Loucy (cell line): ENCODE data around the gene N4BP2L2.

Experiments
- EZH2phosphoT487 ChIP-seq: fragments of 200-600 bp; IDR thresholded peaks from 2 replicates; pipeline ENCODE4 v1.6.1; 2018; ENCODE audit warnings: antibody characterized with exemption, mild to moderate bottlenecking, moderate library complexity, borderline replicate concordance
- TF ChIP-seq, protein P1 (sequence below): fragments of 200-600 bp; sonication (generic); conservative IDR thresholded peaks from 2 replicates; pipeline ENCODE4 v1.5.1; 2014; ENCODE audit warnings: mild to moderate bottlenecking, antibody characterized with exemption, low read length

DNA sequence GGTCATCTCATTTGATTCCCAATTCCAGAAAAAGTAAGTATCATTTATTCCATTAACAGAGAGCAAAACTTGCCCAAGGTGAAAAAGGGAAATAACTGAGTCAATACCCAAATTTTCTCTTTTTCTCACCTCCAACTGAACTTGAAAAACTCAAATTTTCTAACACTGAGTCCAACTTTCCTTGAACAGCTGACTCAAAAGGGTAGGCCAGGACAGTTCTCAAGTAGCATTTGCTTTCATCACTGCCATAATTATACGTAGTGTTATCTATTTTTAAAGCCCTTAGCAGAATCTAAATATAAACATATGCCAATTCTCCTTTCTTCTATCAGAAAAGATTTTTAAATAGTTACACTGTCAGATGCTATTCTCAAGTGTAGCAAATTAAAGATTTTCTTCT, 3.5 kb downstream of the N4BP2L2 start:
- TF ChIP-seq, protein P1, sequence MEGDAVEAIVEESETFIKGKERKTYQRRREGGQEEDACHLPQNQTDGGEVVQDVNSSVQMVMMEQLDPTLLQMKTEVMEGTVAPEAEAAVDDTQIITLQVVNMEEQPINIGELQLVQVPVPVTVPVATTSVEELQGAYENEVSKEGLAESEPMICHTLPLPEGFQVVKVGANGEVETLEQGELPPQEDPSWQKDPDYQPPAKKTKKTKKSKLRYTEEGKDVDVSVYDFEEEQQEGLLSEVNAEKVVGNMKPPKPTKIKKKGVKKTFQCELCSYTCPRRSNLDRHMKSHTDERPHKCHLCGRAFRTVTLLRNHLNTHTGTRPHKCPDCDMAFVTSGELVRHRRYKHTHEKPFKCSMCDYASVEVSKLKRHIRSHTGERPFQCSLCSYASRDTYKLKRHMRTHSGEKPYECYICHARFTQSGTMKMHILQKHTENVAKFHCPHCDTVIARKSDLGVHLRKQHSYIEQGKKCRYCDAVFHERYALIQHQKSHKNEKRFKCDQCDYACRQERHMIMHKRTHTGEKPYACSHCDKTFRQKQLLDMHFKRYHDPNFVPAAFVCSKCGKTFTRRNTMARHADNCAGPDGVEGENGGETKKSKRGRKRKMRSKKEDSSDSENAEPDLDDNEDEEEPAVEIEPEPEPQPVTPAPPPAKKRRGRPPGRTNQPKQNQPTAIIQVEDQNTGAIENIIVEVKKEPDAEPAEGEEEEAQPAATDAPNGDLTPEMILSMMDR: no peak
- TF ChIP-seq EZH2phosphoT487: no peak
